SU-DHL-6 (cell line): Measurements from ENCODE around the gene CIAO2B.

ENCODE experiments used
- H2AFZ ChIP-seq: fragments of 200-600 bp; sonication (generic); 2 replicates; pipeline ENCODE4 v1.6.1; 2014; ENCODE audit warnings: low read depth, mild to moderate bottlenecking, moderate library complexity, mixed read lengths, antibody characterized with exemption, low read length; ENCODE audit not compliant: severe bottlenecking
- H3F3A ChIP-seq: fragments of 200-600 bp; shearing (Covaris generic); 2 replicates; pipeline ENCODE4 v1.6.0; 2016; ENCODE audit warnings: antibody characterized with exemption, mild to moderate bottlenecking; ENCODE audit not compliant: insufficient read depth
- H3K27ac ChIP-seq: fragments of 200-600 bp; sonication (generic); 2 replicates; pipeline ENCODE4 v1.5.1; 2016; ENCODE audit warnings: low read depth, mild to moderate bottlenecking, low read length, moderate library complexity, mixed read lengths
- H3K27me3 ChIP-seq: fragments of 200-600 bp; sonication (generic), shearing (Covaris generic); 2 replicates; pipeline ENCODE4 v1.6.0; 2014; ENCODE audit warnings: mild to moderate bottlenecking, low read length
- H3K36me3 ChIP-seq: fragments of 200-600 bp; sonication (generic); 2 replicates; pipeline ENCODE4 v1.6.1; 2014; ENCODE audit warnings: mild to moderate bottlenecking, low read length, mixed read lengths
- H3K4me2 ChIP-seq: fragments of 300-600, 200-600 bp; shearing (Covaris generic), sonication (generic); 2 replicates; pipeline ENCODE4 v1.6.0; 2014; ENCODE audit warnings: low read length, low read depth, mild to moderate bottlenecking; ENCODE audit not compliant: poor library complexity, severe bottlenecking
- H3K4me3 ChIP-seq: fragments of 200-600 bp; sonication (generic); 2 replicates; pipeline ENCODE4 v1.5.1; 2014; ENCODE audit warnings: antibody characterized with exemption, low read length, mild to moderate bottlenecking, mixed read lengths; ENCODE audit not compliant: insufficient read depth, poor library complexity, severe bottlenecking
- H3K79me2 ChIP-seq: fragments of 200-600 bp; sonication (generic); 2 replicates; pipeline ENCODE4 v1.6.1; 2014; ENCODE audit warnings: mild to moderate bottlenecking, low read length, moderate library complexity; ENCODE audit not compliant: insufficient read depth
- H3K9ac ChIP-seq: fragments of 200-600 bp; sonication (generic); 2 replicates; pipeline ENCODE4 v1.7.0; 2014; ENCODE audit warnings: mild to moderate bottlenecking, low read length
- H3K9me2 ChIP-seq: fragments of 200-600 bp; sonication (generic); replicated peaks from 2 replicates; pipeline ENCODE4 v1.6.1; 2014; ENCODE audit warnings: low read length; ENCODE audit not compliant: insufficient read depth
- H3K9me3 ChIP-seq: fragments of 200-600 bp; sonication (generic); 2 replicates; pipeline ENCODE4 v1.6.1; 2014; ENCODE audit warnings: low read length, mixed read lengths; ENCODE audit not compliant: insufficient read depth
- H4K20me1 ChIP-seq: fragments of 200-600 bp; sonication (generic); 2 replicates; pipeline ENCODE4 v1.6.1; 2014; ENCODE audit warnings: low read depth, mild to moderate bottlenecking, antibody characterized with exemption, low read length, moderate library complexity, mixed read lengths
- EZH2phosphoT487 ChIP-seq: fragments of 200-600 bp; sonication (generic), shearing (Covaris generic); conservative IDR thresholded peaks from 2 replicates; pipeline ENCODE4 v1.6.1; 2018; ENCODE audit warnings: mild to moderate bottlenecking, antibody characterized with exemption, low read length, moderate library complexity, mixed read lengths
- TF ChIP-seq, protein P1 (sequence below): fragments of 200-600 bp; sonication (generic); IDR thresholded peaks from one replicate; pipeline ENCODE4 v1.5.1; 2017; ENCODE audit warnings: antibody characterized with exemption, mild to moderate bottlenecking, low read length, moderate library complexity; ENCODE audit not compliant: insufficient read depth, poor library complexity, severe bottlenecking

The CIAO2B gene

DNA sequence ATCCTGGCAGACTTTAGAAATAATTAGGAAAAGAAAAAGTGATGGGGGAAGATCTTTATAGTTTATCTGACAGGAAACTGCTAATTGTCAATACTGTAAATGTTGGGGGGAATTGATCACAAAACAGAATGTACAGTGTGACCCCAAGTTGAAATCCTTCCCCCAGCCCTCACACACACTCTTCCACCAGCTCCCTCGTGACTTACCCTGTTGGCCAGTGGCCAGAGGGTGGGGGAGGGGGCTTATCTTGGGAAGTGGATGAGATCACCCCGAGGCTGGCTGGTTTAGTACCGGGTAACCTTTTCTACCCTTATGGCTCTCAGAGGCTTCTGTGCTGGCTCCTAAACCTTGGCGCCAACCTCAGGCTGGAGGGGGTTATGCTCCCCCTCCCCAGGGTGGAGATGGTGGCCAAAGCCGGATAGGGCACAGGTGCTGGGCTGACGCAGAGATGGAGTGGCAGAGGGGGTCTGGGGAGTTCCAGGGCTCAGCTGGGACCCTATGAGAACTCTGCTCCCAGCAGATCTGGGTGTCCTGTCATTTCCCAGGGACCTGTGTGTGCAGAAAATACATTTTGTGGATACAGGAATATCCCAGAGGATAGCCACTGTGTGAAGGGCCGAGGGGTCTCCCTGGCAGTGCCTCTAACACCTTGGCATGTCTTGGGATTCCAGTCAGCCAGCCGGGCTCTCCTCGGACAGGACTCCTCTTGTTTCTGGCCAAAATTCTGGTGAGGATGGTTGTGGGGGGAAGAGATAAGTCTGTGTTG lies 34.1 kb downstream of the CIAO2B start:
- H3K4me2 ChIP-seq: no peak overlapping the region
- H3K9me3 ChIP-seq: no peaks in the 10 kb centered on the region

DNA sequence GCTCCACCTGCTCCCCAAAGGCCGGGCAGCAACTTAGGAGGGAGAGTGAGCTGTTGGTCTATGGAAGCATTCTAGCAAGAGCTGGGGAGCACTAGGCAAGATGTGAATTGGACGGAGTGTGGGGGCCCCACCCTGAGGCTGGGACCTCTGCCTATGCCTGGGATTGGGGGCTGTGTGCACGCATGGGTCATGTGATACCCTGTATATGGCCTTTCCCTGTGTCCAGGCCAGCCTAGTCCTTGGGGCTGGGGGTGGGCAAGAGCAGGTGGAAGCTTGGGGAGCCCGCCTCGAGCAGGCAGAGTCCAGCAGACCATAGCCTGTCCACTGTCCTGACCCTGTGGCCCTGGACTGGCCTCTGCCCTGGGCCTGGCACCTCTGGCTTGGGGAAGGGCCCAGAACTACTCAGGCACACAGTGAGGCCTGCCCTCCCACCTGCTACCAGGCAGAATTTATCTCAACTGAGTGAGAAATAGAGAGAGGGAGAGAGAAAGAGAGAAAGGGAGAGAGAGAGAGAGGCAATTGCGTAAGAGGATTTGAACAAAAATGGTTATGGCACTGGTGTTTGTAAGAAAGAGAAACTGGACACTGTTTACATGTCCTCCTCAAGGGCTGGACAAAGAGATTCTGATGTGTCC lies 34.8 kb downstream of the CIAO2B start:
- H3F3A ChIP-seq: no peaks in the 10 kb centered on the region
- H4K20me1 ChIP-seq: no peaks in the 10 kb centered on the region
- H2AFZ ChIP-seq: no peak overlapping the region
- no peak overlapping the region for H3K4me2 ChIP-seq
- H3K9ac ChIP-seq: no peak overlapping the region
- no peaks in the 10 kb centered on the region for H3K79me2 ChIP-seq
- no peaks in the 10 kb centered on the region for H3K36me3 ChIP-seq
- no peaks in the 10 kb centered on the region for H3K27me3 ChIP-seq
- TF ChIP-seq EZH2phosphoT487: no peak
- TF ChIP-seq, protein P1, sequence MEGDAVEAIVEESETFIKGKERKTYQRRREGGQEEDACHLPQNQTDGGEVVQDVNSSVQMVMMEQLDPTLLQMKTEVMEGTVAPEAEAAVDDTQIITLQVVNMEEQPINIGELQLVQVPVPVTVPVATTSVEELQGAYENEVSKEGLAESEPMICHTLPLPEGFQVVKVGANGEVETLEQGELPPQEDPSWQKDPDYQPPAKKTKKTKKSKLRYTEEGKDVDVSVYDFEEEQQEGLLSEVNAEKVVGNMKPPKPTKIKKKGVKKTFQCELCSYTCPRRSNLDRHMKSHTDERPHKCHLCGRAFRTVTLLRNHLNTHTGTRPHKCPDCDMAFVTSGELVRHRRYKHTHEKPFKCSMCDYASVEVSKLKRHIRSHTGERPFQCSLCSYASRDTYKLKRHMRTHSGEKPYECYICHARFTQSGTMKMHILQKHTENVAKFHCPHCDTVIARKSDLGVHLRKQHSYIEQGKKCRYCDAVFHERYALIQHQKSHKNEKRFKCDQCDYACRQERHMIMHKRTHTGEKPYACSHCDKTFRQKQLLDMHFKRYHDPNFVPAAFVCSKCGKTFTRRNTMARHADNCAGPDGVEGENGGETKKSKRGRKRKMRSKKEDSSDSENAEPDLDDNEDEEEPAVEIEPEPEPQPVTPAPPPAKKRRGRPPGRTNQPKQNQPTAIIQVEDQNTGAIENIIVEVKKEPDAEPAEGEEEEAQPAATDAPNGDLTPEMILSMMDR: no peak
- no peak overlapping the region for H3K4me3 ChIP-seq
- no peak overlapping the region for H3K27ac ChIP-seq
- H3K9me2 ChIP-seq: no peaks in the 10 kb centered on the region
- H3K9me3 ChIP-seq: no peaks in the 10 kb centered on the region

More for the DNA sequence above, 34.1 kb downstream of the CIAO2B start:
- Histone ChIP-seq H3K27ac (no peak overlapping the region), H3K79me2 (no peaks in the 10 kb centered on the region), H3K9me2 (no peaks in the 10 kb centered on the region), H2AFZ (no peak overlapping the region), H4K20me1 (no peaks in the 10 kb centered on the region), H3K4me3 (no peak overlapping the region), H3K9ac (no peak overlapping the region), H3K27me3 (no peaks in the 10 kb centered on the region), H3K36me3 (no peaks in the 10 kb centered on the region), H3F3A (no peaks in the 10 kb centered on the region)
- TF ChIP-seq, protein P1: no peak
- TF ChIP-seq EZH2phosphoT487: no peak

DNA sequence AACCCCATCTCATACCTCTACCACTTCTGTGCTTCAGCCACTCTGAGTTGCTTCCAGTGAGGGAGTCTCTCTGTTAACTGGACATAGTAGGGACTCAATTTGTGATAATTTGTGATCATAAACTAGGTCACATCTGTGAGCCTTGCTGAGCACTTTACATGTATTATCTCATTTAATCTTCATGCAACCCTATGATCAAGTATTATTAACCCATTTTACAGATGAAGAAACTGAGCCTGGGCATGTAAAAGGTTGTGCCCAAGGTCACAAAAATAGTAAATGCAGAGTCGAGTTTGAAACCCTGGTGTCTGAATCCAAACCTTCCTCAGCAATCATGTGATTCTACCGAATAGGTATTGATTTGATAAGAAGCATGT lies 35.3 kb downstream of the CIAO2B start:
- Histone ChIP-seq H3K9ac (no peak overlapping the region), H3K4me2 (no peak overlapping the region), H3K9me2 (no peaks in the 10 kb centered on the region), H3F3A (no peaks in the 10 kb centered on the region), H3K4me3 (no peak overlapping the region), H3K79me2 (no peaks in the 10 kb centered on the region), H3K27me3 (no peaks in the 10 kb centered on the region), H3K36me3 (no peaks in the 10 kb centered on the region), H4K20me1 (no peaks in the 10 kb centered on the region), H3K9me3 (no peaks in the 10 kb centered on the region), H3K27ac (no peak overlapping the region), H2AFZ (no peak overlapping the region)
- TF ChIP-seq EZH2phosphoT487: no peak
- TF ChIP-seq, protein P1: no peak
